ENCODE measurements around the gene UHRF1. TPM values are rescaled to one million over a fixed set of nuclear protein-coding genes. Genes with fewer than 3 reads are reported as not detected.

The UHRF1 gene
- total and polyA plus RNA-seq, 2 of the 13 experiments (the other 11 are each of a cell fraction or from before 2014, with no cell fraction given): 6.8 to 78.4 TPM

- TF ChIP-seq SYNCRIP (IDR thresholded peaks at IDR 0.05; ENCODE audit: insufficient read depth, low read depth, low read length) (no peak), ZNF292 (CRISPR knock-in tag; IDR thresholded peaks at IDR 0.05; ENCODE audit: borderline replicate concordance, low read depth) (no peak), ZBED4 (CRISPR knock-in tag; IDR thresholded peaks at IDR 0.05; ENCODE audit: borderline replicate concordance) (no peak), ETS1 (CRISPR knock-in tag; IDR thresholded peaks at IDR 0.05) (no peak), ZNF563 (CRISPR knock-in tag; IDR thresholded peaks at IDR 0.05) (no peak), ATF7 (IDR thresholded peaks at IDR 0.05) (no peak), ATF7 (CRISPR knock-in tag; IDR thresholded peaks at IDR 0.05) (no peak), ZNF652 (CRISPR knock-in tag; IDR thresholded peaks at IDR 0.05; ENCODE audit: borderline replicate concordance, low read depth) (no peak), ZBTB20 (CRISPR knock-in tag; IDR thresholded peaks at IDR 0.05; ENCODE audit: borderline replicate concordance, low read depth) (no peak), E2F1 (CRISPR knock-in tag; IDR thresholded peaks at IDR 0.05) (no peak), AHR (CRISPR knock-in tag; IDR thresholded peaks at IDR 0.05) (no peak), ZNF703 (CRISPR knock-in tag; IDR thresholded peaks at IDR 0.05; ENCODE audit: borderline replicate concordance) (no peak), ZXDC (CRISPR knock-in tag; IDR thresholded peaks at IDR 0.05) (no peak), FOSL2 (CRISPR knock-in tag; IDR thresholded peaks at IDR 0.05) (peak; percentile 97)
- TF ChIP-seq, protein P1, sequence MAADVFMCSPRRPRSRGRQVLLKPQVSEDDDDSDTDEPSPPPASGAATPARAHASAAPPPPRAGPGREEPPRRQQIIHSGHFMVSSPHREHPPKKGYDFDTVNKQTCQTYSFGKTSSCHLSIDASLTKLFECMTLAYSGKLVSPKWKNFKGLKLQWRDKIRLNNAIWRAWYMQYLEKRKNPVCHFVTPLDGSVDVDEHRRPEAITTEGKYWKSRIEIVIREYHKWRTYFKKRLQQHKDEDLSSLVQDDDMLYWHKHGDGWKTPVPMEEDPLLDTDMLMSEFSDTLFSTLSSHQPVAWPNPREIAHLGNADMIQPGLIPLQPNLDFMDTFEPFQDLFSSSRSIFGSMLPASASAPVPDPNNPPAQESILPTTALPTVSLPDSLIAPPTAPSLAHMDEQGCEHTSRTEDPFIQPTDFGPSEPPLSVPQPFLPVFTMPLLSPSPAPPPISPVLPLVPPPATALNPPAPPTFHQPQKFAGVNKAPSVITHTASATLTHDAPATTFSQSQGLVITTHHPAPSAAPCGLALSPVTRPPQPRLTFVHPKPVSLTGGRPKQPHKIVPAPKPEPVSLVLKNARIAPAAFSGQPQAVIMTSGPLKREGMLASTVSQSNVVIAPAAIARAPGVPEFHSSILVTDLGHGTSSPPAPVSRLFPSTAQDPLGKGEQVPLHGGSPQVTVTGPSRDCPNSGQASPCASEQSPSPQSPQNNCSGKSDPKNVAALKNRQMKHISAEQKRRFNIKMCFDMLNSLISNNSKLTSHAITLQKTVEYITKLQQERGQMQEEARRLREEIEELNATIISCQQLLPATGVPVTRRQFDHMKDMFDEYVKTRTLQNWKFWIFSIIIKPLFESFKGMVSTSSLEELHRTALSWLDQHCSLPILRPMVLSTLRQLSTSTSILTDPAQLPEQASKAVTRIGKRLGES (CRISPR knock-in tag; IDR thresholded peaks at IDR 0.05; ENCODE audit: borderline replicate concordance): no peak
- TF ChIP-seq, protein P2, sequence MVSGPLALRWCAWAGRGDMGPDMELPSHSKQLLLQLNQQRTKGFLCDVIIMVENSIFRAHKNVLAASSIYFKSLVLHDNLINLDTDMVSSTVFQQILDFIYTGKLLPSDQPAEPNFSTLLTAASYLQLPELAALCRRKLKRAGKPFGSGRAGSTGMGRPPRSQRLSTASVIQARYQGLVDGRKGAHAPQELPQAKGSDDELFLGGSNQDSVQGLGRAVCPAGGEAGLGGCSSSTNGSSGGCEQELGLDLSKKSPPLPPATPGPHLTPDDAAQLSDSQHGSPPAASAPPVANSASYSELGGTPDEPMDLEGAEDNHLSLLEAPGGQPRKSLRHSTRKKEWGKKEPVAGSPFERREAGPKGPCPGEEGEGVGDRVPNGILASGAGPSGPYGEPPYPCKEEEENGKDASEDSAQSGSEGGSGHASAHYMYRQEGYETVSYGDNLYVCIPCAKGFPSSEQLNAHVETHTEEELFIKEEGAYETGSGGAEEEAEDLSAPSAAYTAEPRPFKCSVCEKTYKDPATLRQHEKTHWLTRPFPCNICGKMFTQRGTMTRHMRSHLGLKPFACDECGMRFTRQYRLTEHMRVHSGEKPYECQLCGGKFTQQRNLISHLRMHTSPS (CRISPR knock-in tag; IDR thresholded peaks at IDR 0.05; ENCODE audit: low read depth): no peak
Observed at GRCh38 chr19:5002143-5002542, 92.8 kb downstream of the UHRF1 start (continued).
